Parathyroid adenoma (tissue), 2 donors: ENCODE data around the gene SRGAP3.

Experiments used
- H2AFZ ChIP-seq: fragments of 300-600 bp; sonication (generic); one replicate; pipeline ENCODE4 v1.7.0; 2017; ENCODE audit warnings: antibody characterized with exemption, mild to moderate bottlenecking
- H3K27ac ChIP-seq: fragments of 300-600 bp; sonication (generic); one replicate; pipeline ENCODE4 v1.7.0; 2017
- H3K27me3 ChIP-seq: fragments of 300-600 bp; sonication (generic); one replicate; pipeline ENCODE4 v1.7.0; 2017; ENCODE audit warnings: low read length; ENCODE audit not compliant: control insufficient read depth, insufficient read depth
- H3K36me3 ChIP-seq: fragments of 300-600 bp; sonication (generic); one replicate; pipeline ENCODE4 v1.7.0; 2017; ENCODE audit warnings: low read length; ENCODE audit not compliant: control insufficient read depth, insufficient read depth
- H3K4me1 ChIP-seq: fragments of 300-600 bp; sonication (generic); one replicate; pipeline ENCODE4 v1.7.0; 2017; ENCODE audit warnings: control low read depth
- H3K4me2 ChIP-seq: fragments of 300-600 bp; sonication (generic); one replicate; pipeline ENCODE4 v1.7.0; 2017; ENCODE audit warnings: low read length
- H3K4me3 ChIP-seq: fragments of 300-600 bp; sonication (generic); one replicate; pipeline ENCODE4 v1.7.0; 2017; ENCODE audit warnings: low read depth, low read length
- H3K79me2 ChIP-seq: fragments of 300-600 bp; sonication (generic); one replicate; pipeline ENCODE4 v1.7.0; 2017; ENCODE audit warnings: control low read depth
- H3K9ac ChIP-seq: fragments of 300-600 bp; sonication (generic); one replicate; pipeline ENCODE4 v1.7.0; 2017; ENCODE audit warnings: mild to moderate bottlenecking
- H3K9me3 ChIP-seq: fragments of 300-600 bp; sonication (generic); one replicate; pipeline ENCODE4 v1.7.0; 2017; ENCODE audit warnings: low read length; ENCODE audit not compliant: control insufficient read depth
- TF ChIP-seq, protein P1 (sequence below): fragments of 300-600 bp; sonication (generic); IDR thresholded peaks from one replicate; pipeline ENCODE4 v1.7.0; 2017; ENCODE audit warnings: antibody characterized with exemption, mild to moderate bottlenecking
- donor health status: primary hyperparathyroidism.

Gene SRGAP3

DNA sequence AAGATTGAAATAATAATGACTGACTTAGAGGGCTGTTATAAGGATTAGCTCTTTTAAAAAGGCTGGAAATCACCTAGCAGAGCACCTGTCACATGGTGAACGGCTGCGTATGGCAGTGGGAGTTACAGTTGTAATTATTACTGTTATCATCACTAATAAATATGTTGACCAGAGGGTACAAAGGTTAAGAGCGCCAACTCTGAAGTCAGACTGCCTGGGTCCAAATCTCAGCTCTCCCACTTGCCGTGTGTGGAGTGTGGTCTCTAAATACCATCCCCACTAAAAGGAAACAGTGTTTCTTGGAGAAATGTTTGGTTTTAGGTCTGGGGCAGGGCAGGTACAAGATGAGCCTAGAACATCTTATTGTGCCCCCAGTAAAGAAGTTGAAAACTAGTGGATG, 280.2 kb downstream of the SRGAP3 start:
- H3K9me3 ChIP-seq, result no peaks in the 10 kb centered on the region
- H3K4me1 ChIP-seq, result no peaks in the 10 kb centered on the region
- H3K4me3 ChIP-seq, result no peak overlapping the region
- no peak overlapping the region for H3K9ac ChIP-seq
- H3K36me3 ChIP-seq, result no peaks in the 10 kb centered on the region
- H3K79me2 ChIP-seq, result no peaks in the 10 kb centered on the region
- TF ChIP-seq, protein P1, sequence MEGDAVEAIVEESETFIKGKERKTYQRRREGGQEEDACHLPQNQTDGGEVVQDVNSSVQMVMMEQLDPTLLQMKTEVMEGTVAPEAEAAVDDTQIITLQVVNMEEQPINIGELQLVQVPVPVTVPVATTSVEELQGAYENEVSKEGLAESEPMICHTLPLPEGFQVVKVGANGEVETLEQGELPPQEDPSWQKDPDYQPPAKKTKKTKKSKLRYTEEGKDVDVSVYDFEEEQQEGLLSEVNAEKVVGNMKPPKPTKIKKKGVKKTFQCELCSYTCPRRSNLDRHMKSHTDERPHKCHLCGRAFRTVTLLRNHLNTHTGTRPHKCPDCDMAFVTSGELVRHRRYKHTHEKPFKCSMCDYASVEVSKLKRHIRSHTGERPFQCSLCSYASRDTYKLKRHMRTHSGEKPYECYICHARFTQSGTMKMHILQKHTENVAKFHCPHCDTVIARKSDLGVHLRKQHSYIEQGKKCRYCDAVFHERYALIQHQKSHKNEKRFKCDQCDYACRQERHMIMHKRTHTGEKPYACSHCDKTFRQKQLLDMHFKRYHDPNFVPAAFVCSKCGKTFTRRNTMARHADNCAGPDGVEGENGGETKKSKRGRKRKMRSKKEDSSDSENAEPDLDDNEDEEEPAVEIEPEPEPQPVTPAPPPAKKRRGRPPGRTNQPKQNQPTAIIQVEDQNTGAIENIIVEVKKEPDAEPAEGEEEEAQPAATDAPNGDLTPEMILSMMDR, result no peak
- no peaks in the 10 kb centered on the region for H3K27me3 ChIP-seq
- no peak overlapping the region for H3K4me2 ChIP-seq
- no peak overlapping the region for H2AFZ ChIP-seq
- no peak overlapping the region for H3K27ac ChIP-seq

DNA sequence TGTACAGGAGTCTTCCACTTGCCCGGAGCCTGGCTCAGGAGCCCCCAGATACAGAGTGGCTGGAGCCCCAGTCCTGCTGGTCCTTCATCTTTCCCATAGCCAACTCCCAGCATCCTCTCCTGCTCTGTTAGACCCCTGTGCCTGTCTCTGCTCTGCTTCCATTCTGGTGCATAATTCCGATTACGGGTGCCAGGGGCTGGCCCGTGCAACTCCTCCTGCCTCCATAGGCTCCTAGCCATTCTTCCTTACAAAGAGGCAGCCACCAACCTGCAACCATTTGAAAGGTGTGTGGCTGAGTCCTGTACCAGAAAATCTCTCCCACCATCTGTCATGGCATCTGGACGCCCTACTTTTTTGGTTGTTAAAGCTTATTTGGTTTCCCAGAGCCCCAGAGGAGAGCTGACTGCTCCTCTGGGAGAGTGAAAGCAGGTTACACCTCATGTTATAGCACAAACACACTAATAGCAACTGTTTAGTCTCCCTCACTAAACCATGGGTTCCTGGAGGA, 281.0 kb downstream of the SRGAP3 start:
- TF ChIP-seq, protein P1, result no peak
- Histone ChIP-seq H3K27ac (no peak overlapping the region), H2AFZ (no peak overlapping the region), H3K9ac (no peak overlapping the region), H3K4me2 (no peak overlapping the region), H3K36me3 (no peaks in the 10 kb centered on the region), H3K4me3 (no peak overlapping the region), H3K27me3 (no peaks in the 10 kb centered on the region), H3K79me2 (no peaks in the 10 kb centered on the region), H3K9me3 (no peaks in the 10 kb centered on the region), H3K4me1 (no peaks in the 10 kb centered on the region)

DNA sequence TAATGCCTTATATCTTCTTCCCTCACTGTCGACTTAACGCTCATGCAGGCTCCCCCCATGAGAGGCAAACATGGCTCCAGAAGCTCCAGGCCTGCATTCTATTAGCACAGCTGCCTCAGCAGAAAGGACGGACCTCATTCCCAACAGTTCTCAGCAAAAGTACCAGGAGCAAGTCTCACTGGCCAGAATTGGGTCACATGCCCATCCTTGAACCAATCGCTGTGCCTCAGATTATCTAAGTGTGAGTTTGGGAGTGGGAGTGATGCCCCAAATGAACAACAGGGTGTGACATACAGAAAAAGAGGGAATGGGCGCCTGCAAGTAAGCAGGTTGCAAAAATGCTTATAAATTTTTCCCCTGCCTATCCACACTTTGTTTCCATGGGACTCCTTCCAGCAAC, 281.9 kb downstream of the SRGAP3 start:
- no peaks in the 10 kb centered on the region for H3K79me2 ChIP-seq
- no peak overlapping the region for H3K27ac ChIP-seq
- H3K4me1 ChIP-seq, result peaks cover 2% of the 10 kb centered on the region
- no peak overlapping the region for H3K9ac ChIP-seq
- H2AFZ ChIP-seq, result no peak overlapping the region
- H3K4me3 ChIP-seq, result no peak overlapping the region
- no peak overlapping the region for H3K4me2 ChIP-seq
- H3K9me3 ChIP-seq, result no peaks in the 10 kb centered on the region
- TF ChIP-seq, protein P1, result no peak
- no peaks in the 10 kb centered on the region for H3K36me3 ChIP-seq
- no peaks in the 10 kb centered on the region for H3K27me3 ChIP-seq

DNA sequence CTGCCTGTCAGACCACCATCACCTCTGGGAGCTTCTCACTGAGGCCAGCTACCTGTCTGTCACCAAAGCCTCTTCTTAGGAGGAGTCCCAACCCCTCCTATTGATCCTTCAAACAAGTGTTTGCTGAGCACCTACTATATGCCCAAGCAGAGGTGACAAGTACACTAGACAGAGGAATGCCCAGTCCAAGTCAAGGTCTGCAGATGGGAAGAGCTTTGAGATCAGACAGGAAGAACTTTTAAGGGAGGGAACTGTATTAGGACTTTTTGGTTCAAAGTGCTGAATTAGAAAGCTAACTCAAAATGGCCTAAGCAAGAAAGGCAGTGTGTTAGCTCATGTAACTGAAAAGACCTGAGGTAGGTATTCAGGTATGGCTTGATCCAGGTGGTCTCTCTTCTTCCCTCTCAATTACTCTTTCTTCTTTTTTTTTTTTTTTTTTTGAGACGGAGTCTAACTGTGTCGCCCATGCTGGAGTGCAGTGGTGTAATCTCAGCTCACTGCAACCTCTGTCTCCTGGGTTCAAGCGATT, 282.6 kb downstream of the SRGAP3 start:
- Histone ChIP-seq H3K4me1 (peaks cover 7% of the 10 kb centered on the region), H3K9ac (no peak overlapping the region), H3K79me2 (no peaks in the 10 kb centered on the region), H3K9me3 (no peaks in the 10 kb centered on the region), H2AFZ (no peak overlapping the region), H3K4me2 (no peak overlapping the region), H3K27me3 (no peaks in the 10 kb centered on the region), H3K4me3 (no peak overlapping the region), H3K27ac (no peak overlapping the region), H3K36me3 (no peaks in the 10 kb centered on the region)
- TF ChIP-seq, protein P1, result no peak

DNA sequence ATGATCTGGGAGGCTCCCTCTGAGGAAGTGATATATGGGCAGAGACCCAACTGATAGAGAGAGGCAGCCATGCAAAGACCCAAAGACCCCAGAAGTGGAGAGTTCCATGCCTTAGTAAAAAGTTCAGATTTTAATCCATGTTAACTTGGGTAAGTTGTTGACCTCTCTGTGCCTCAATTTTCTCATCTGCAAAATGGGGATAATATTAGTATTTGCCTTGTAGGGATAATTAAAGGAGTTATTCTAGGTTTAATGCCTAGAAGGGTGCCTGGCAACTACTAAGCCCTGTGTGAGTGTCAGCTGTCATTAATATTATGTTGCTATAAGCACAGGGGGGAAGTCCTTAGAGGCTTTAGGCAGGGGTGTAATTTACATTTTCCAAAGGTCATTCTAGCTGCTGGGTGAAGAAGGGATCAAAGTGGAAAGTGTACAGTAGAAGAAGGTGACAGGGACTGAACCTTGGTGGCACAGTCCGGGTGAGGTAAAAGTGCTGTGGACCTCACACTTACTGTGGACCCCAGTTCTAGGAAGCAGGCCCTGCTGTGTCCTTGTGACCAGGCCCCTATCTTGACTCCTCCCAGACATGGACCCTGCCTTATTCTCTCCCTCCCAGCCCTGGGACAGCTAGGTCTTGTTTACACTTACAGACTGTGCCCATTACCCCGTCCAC, 283.2 kb downstream of the SRGAP3 start:
- Histone ChIP-seq H3K9me3 (no peaks in the 10 kb centered on the region), H3K4me2 (no peak overlapping the region), H3K79me2 (no peaks in the 10 kb centered on the region), H3K27ac (no peak overlapping the region), H3K9ac (no peak overlapping the region), H3K4me3 (no peak overlapping the region), H3K27me3 (no peaks in the 10 kb centered on the region), H2AFZ (no peak overlapping the region), H3K36me3 (no peaks in the 10 kb centered on the region), H3K4me1 (peaks cover 7% of the 10 kb centered on the region)
- TF ChIP-seq, protein P1, result no peak
